HG03571 (cell line): ENCODE measurements around the gene SLC9A7.
A peak's percentile ranks its signal among the peaks of the same experiment; 100 is the strongest.
"Not testable (repeated sequence)": the region's sequence is repeated elsewhere in the genome, so short reads cannot be mapped to it uniquely, and the experiment has no call there.

Experiments
- ATAC-seq: cut with Tn5 transposase; IDR thresholded peaks from one replicate; pipeline ENCODE4 v1.9.1; 2021; ENCODE audit not compliant: unreplicated experiment

The SLC9A7 gene

DNA sequence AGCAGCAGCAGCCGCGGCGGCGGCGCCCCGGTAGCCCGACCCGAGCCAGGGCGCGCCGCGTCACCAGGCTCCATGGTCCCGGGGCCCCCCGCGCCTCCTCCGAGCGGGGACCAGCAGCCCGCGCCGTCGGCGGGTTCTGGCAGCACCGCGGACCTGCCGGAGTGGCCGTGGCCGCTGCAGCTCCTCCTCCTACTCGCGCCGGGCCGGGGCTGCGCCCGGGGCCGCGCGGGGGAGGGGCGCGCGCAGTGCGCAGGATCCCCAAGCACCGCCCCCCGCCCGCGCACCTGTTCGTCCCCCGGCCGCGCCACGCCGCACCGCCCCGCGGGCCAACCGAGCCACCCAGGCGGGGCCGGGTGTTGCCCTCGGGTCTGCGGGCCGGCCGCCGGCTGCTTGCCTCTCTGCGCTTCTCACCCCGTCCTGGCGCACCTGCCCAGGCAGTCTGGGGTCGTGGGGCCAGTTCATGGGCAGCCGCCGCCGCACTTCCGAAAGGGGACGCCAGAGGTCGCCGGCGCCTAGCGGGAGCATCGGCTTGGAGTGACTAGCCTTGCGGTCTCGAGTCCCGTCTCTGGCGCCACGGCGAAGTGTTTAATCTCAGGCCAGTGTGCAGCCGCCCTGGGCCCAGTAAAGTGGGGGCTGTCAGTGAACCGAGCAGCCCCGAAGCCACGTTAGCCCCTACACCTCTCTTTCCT is at the start of gene SLC9A7:
TSS of gene SLC9A7 (minus strand) at position 163 of the 689 bp plus-strand sequence. CDS start at position 74, 89 bp downstream.
- peak; percentile 67 for ATAC-seq

- no peak for ATAC-seq
These were observed 46.4 kb upstream of the SLC9A7 start for GRCh38 chrX:46805270-46805669.

GRCh38 chrX:46803140-46803539 is 44.2 kb upstream of the SLC9A7 start:
- ATAC-seq: no peak

- no peak for ATAC-seq
These were observed 37.8 kb upstream of the SLC9A7 start for GRCh38 chrX:46796574-46797191.

DNA sequence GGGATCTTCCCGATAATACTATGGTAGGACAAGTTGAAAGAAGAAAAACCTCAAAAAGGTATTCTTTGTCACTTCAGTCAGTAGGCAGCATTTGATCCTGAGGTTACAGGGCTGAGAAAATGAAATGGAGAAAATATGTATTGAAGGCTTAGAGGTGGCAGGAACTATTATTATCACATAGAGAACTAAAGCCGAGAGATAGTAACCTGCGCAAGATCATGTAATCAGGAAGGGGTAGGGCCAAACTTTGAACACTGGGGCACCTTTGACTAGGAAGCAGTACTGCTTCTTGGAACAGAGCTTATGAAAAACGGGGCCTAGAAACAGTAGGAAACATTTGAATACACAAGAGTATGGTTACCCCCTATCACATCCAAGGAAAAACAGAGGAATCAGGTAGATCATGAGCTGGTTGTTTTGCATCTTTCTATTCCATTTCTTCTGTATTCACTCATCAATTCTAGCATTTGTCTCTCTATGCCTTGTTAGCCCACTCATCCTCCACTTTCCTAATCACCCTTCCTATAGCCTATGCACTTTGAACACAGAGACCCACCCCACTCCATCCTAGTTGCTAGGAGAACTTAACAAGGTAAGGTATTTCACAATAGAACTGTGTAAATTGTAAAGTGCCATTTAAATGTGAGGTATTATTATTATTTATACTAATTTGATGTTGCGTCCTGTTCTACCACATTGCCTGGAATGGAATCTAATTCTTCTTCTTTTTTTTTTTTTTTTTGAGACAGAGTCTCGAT is 34.6 kb upstream of the SLC9A7 start:
- ATAC-seq: no peak

DNA sequence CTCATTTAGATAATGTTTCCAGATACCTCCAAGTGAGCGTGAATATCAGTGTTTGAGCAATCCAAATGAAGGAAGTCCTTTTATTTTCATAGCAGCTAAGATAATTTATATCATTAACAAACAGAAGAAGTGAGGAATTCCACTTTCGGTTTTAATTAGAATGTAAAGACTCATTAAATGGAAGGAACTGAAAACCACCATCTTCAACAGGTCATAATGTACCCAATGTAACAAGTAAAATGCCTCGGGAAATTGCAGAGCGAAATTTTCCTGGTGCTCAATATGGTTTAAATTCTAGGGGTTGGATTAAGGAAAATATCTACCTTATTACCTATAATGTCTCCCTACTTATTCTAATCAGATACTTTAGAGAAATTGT is 33.9 kb upstream of the SLC9A7 start:
- no peak for ATAC-seq

DNA sequence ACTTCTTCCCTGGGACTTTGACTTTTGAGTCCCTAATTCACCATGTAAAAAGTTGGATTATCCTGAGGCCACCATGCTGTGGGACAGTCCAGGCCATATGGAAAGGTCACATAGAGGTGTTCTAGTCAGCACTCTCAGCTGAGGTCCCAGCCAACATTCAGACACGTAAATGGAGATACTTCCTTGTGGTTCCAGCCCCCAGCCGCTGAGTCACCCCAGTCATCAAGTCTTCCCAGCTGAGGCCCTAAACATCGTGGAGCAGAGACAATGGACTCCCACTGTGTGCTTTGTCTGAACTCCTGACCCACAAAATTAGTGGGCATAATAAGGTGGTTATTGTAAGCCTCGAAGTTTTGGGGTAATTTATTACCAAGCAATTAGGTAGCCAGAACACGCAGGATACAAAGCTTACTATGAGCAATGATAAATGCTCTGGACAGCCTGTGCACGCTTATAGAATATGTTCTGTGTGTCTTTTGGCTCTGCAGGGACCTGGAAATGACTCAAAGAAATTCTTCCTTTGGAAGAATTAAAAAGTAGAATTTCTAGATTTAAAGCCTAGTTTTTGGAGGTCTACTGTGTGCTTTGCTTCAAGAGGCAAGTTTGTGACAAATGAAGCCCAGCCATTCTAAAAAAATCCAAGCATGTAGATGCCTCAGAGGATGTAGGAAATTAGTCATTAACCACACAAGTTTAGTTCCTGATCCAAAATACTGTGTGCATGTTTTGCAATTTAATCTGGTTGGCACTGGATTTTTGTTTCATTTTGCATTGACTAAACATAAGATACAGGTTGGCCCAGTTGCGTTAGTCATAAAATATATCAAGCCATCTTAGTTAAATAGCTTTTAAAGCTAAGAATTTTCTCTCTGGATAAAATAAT is 33.2 kb upstream of the SLC9A7 start:
- no peak for ATAC-seq

GRCh38 chrX:46788902-46789301 is 30.0 kb upstream of the SLC9A7 start:
- no peak for ATAC-seq

DNA sequence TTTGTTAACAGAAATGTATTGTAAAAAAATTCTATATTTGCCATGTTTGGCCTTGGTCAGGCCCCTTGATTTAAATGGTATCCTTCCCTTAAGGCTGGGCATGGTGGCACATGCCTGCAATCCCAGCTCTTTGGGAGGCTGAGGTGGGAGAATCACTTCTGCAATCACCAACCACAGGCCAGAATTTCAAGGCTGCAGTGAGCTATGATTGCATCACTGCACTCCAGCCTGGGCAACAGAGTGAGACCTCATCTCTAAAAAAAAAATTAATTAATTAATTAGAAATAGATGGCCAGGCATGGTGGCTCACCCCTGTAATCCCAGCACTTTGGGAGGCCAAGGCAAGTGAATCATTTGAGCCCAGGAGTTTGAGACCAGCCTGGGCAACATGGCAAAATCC is 25.5 kb upstream of the SLC9A7 start:
- ATAC-seq: not testable (repeated sequence)

GRCh38 chrX:46782034-46782433 is 23.1 kb upstream of the SLC9A7 start:
- ATAC-seq: no peak

DNA sequence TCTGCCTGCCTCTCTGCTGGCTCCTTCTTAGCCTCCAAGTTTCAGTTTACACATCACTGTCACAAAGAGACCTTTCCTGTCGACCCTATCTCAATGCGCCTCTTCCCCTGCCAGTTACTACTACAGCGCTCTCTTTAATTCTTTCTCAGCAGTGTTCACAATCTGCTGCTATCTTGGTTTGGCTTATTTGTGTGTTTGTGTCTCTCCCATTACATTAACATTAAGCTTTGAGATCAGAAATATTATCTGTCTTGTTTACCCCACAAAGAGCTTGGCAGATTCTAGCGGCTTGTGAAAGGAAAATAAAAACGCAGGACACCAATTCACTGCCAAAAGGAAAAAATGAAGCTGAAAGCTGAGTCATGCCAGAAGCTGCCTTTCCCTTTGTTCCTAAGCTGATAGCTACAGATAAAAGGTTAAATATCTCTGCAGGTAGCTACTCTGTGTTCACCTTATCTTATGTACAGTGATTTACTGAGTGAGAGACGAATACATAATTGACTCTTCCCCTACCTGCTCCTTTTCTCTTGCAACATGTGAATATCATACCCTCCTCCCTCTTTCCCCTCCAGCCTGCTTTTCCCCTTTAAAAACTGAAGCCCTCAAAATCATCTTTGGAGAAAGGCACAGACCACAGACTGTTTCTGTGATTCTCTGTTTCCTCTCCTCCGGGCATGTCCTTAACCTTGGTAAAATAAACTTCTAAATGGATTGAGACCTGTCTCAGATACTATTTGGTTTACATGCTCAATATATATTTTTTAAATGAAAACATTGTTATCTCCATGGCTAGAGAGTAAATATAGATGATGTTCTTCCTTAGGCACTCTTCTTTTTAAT is 19.3 kb upstream of the SLC9A7 start:
- no peak for ATAC-seq

- ATAC-seq: no peak
These were observed 11.9 kb upstream of the SLC9A7 start for GRCh38 chrX:46770817-46771163.

- no peak for ATAC-seq
These were observed 11.3 kb upstream of the SLC9A7 start for GRCh38 chrX:46770000-46770816.

GRCh38 chrX:46762963-46763362 is 4.0 kb upstream of the SLC9A7 start:
- ATAC-seq: no peak

DNA sequence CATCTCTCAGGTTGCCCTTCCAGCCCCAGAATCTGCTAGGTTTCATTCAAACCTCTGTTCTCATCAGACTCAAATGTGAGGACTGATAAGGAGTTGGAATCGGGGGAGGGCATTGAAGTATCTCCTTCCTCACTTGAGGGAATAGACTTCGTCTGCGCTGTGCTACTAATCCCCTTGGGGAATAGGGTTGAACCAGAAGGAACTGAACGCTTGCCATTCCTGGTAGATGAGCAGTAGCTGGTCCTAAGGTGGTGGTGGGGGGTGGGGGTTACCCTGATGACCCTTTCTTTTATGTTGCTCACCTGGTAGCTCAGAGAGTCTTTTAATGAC is 692 bp upstream of the SLC9A7 start:
- ATAC-seq: no peak

DNA sequence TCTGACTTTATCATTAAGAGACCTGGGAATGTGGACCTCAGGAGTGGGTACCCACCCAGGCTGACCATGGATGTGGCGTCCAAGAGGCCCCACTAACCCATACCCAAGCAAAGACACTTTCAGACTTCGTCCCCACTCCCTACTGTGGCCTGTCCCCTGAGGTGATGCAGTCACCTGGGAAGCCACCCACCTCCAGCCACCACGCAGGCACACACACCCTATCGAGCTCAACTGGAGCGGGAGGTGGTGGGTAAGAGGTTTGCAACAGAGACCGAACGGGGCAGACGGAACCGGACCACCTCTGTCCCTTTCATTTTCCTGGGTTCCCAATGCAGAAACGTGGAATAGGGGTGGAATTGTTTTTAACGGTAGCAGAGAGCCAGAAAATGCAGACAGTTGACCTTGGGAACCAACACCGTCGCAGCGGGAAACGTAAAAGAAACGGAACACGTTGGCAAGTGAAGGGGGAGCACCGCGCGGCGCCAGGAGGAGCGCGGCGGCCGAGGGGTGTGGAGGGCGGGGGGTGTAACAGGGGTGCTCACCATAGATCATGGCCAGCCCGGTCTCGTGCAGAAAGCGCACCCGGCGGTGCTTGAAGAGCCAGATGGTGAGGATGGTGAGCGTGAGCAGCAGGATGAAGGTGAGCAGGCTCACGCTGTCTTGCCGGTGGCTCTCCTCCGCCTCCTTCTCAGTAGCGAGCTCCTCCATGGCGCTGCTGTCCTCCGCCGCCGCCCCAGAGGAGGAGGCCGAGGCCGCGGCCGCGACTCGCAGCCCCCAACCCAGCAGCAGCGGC is 559 bp downstream of the SLC9A7 start:
- no peak for ATAC-seq

GRCh38 chrX:46757593-46757992 is 1.3 kb downstream of the SLC9A7 start:
- ATAC-seq: no peak

DNA sequence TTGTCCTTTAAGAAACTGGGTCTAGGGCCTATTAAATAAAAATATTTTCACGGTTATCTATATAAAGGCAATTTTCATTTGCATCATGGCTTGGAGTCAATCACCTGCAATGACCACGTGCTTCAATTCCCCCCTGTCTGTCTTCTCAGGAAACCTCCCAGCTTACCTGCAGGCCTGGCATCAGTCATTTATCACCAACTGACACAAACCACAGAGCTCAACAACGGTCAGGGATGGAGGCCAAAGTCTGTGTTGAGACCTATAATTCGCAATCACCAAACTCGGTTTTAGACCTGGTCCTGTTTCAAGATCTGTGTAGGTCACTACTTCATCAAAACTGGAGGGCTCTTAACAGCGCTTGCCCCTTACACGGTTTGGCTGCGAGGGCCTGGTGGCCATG is 1.9 kb downstream of the SLC9A7 start:
- no peak for ATAC-seq

GRCh38 chrX:46755671-46756070 is 3.2 kb downstream of the SLC9A7 start:
- ATAC-seq: no peak
